CD4-positive, alpha-beta T cell treated with Interleukin-15 for 1 hour (primary cell): ENCODE data around the gene DUT.
A peak's percentile ranks its signal among the peaks of the same experiment; 100 is the strongest.
"Not testable (repeated sequence)": the region's sequence is repeated elsewhere in the genome, so short reads cannot be mapped to it uniquely, and the experiment has no call there.

Source experiments
- DNase-seq: peaks from one replicate; pipeline ENCODE4 v3.0.0-alpha.2; 2020

DUT gene

GRCh38 chr15:48330855-48331795, at the start of gene DUT:
Gene DUT, plus strand, starts transcription at chr15:48331429. Its CDS starts 87 bp downstream, at chr15:48331516.
- peak; percentile 78 for DNase-seq

- no peak for DNase-seq
These were observed 49.6 kb upstream of the DUT start for GRCh38 chr15:48281674-48282073.

- no peak for DNase-seq
These were observed 49.0 kb upstream of the DUT start for GRCh38 chr15:48282216-48282615.

- DNase-seq = no peak
These were observed 47.7 kb upstream of the DUT start for GRCh38 chr15:48283396-48284145.

GRCh38 chr15:48285329-48286214, 45.7 kb upstream of the DUT start:
- no peak for DNase-seq

- DNase-seq = no peak
These were observed 41.6 kb upstream of the DUT start for GRCh38 chr15:48289628-48290027.

- no peak for DNase-seq
These were observed 38.8 kb upstream of the DUT start for GRCh38 chr15:48292458-48292857.

GRCh38 chr15:48297668-48298067, 33.6 kb upstream of the DUT start:
- DNase-seq = no peak

- DNase-seq = no peak
These were observed 32.3 kb upstream of the DUT start for GRCh38 chr15:48298914-48299313.

- no peak for DNase-seq
These were observed 31.2 kb upstream of the DUT start for GRCh38 chr15:48300038-48300437.

GRCh38 chr15:48304398-48304797, 26.8 kb upstream of the DUT start:
- no peak for DNase-seq

- DNase-seq = no peak
These were observed 24.6 kb upstream of the DUT start for GRCh38 chr15:48306639-48307038.

- no peak for DNase-seq
These were observed 23.6 kb upstream of the DUT start for GRCh38 chr15:48307586-48307985.

GRCh38 chr15:48309740-48310139, 21.5 kb upstream of the DUT start:
- DNase-seq = no peak

- DNase-seq = no peak
These were observed 18.0 kb upstream of the DUT start for GRCh38 chr15:48313216-48313615.

- DNase-seq = no peak
These were observed 16.2 kb upstream of the DUT start for GRCh38 chr15:48315041-48315440.

- DNase-seq = no peak
These were observed 14.0 kb upstream of the DUT start for GRCh38 chr15:48317221-48317620.

- no peak for DNase-seq
These were observed 13.1 kb upstream of the DUT start for GRCh38 chr15:48318131-48318530.

- DNase-seq = no peak
These were observed 7.9 kb upstream of the DUT start for GRCh38 chr15:48323294-48323693.

- DNase-seq = no peak
These were observed 6.3 kb upstream of the DUT start for GRCh38 chr15:48324949-48325348.

GRCh38 chr15:48325400-48325799, 5.8 kb upstream of the DUT start:
- no peak for DNase-seq

- not testable (repeated sequence) for DNase-seq
These were observed 5.0 kb upstream of the DUT start for GRCh38 chr15:48326180-48326579.
